NOMO-1 (cell line): ENCODE data around the gene NAP1L4.
"Not testable (repeated sequence)": the region's sequence is repeated elsewhere in the genome, so short reads cannot be mapped to it uniquely, and the experiment has no call there.

Source experiments
- DNase-seq, 2 experiments: peaks; one replicate each; lab custom pipeline; 2025; ENCODE audit not compliant: unreplicated experiment in 2 of 2; lab: John Stamatoyannopoulos, UW

The NAP1L4 gene

GRCh38 chr11:2940147-2940920 is 51.8 kb downstream of the NAP1L4 start:
- no peak for DNase-seq

DNA sequence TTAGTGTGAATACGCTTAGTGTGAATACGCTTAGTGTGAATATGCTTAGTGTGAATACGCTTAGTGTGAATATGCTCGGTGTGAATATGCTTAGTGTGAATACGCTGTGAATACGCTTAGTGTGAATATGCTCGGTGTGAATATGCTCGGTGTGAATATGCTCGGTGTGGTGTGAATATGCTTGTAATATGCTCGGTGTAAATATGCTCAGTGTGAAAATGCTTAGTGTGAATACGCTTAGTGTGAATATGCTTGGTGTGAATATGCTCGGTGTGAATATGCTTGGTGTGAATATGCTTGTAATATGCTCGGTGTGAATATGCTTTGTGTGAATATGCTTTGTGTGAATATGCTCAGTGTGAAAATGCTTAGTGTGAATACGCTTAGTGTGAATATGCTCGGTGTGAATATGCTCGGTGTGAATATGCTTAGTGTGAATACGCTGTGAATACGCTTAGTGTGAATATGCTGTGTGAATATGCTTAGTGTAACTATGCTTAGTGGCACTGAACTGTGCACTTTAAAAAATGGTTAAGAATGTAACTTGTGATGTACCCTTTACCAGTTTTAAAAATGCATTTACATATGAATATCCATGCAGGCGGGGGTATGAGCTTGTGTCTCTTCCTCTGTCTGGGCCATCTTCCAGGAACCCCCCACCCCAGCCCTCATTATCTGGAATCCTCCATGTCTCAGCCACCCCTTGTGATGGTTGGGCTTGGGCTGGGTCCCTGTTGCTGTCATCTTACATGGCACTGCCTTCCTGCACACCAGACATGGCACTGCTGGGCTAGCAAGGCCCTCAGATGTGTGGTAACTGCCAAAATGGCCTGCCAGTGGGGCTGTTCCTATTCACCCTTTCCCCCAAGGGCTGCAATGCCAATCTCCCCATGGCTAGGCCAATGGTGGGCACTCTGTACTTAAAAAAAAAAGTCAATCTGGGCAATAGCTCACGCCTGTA is 53.4 kb downstream of the NAP1L4 start:
- DNase-seq: not testable (repeated sequence)

GRCh38 chr11:2937641-2938457 is 54.3 kb downstream of the NAP1L4 start:
- not testable (repeated sequence) for DNase-seq

- no peak for DNase-seq
Observed at GRCh38 chr11:2934611-2935239, 57.4 kb downstream of the NAP1L4 start.

- DNase-seq: no peak
Observed at GRCh38 chr11:2934021-2934550, 58.0 kb downstream of the NAP1L4 start.

DNA sequence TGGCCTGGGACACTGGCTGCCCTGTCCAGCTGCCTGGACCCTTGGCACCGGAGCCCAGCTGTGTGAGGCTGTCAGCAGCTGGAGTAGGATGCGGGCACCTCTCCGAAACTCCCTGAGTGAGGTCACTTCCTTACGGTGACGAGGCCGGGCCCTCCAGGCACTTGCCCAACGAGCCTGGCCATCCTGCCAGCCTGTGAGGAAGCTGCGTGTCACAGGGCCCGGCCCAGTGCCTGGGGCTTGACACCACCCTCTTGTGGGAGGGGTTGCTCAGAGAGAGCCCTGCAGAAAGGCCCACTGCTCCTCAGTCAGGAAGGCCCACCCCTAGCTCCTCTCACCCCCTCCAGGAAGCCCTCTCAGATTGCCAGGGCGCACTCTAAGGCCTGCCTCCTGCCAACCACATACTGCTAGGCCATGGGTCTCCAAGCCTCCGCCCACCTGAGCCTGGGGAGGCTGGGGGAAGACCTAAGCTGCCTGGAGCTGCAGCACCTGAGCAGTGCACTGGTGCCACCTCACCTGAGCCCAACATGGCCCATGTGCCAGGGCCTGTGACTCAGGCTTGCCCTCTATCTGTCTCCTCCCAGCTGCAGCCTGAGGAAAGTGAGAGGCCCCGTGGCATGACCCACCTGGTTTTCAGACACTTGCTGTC is 58.6 kb downstream of the NAP1L4 start:
- peak; percentile 96 to 97 for DNase-seq

GRCh38 chr11:2932850-2933251 is 59.3 kb downstream of the NAP1L4 start:
- peak; percentile 20 to 36 for DNase-seq

DNA sequence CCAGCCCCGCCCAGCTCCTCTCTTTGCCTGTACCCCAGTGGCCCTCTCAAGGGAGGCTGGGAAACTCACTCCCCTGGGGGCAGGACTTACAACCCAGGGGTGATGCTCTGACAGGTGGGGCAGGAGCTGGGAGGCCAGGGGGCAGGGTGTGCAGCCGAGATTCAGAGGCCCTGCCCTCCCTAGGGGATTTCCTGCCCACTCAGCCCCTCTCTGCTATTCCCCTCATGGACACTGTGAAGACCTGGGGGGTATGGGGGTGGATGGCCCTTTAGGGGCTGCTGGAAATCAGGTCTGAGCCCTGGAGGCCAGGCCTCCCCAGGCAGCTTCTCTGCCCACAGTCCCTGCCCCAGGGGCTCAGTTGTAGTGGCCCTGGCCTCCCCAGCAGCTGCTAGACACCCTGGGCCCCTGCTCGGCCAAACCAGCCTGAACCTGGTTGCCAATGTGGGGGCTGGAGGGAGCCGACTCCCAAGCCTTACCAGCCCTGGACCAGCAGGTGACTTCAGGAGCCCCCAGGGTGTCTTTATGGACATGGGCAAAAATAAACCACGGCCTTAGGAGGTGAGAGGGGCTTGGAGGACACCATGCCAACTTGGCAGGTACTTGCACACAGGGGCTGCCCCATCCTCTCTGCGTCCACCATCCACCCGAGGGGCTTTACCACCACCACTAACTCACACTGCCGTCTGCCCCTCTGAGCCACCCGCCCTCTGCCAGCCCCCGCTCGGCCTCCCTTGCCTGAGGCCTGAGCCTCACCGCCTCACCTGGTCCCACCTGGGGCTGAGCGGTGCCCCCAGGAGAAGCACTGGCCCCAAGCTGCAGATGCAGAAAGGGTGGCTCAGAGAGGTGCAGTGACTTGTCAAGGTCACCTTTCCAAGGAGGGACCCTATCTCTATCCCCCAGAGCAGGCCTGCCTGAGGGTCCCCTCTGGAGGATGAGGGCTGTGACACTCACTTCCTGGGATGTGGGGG is 60.1 kb downstream of the NAP1L4 start:
- DNase-seq: no peak

- no peak for DNase-seq
Observed at GRCh38 chr11:2931420-2931746, 60.7 kb downstream of the NAP1L4 start.

DNA sequence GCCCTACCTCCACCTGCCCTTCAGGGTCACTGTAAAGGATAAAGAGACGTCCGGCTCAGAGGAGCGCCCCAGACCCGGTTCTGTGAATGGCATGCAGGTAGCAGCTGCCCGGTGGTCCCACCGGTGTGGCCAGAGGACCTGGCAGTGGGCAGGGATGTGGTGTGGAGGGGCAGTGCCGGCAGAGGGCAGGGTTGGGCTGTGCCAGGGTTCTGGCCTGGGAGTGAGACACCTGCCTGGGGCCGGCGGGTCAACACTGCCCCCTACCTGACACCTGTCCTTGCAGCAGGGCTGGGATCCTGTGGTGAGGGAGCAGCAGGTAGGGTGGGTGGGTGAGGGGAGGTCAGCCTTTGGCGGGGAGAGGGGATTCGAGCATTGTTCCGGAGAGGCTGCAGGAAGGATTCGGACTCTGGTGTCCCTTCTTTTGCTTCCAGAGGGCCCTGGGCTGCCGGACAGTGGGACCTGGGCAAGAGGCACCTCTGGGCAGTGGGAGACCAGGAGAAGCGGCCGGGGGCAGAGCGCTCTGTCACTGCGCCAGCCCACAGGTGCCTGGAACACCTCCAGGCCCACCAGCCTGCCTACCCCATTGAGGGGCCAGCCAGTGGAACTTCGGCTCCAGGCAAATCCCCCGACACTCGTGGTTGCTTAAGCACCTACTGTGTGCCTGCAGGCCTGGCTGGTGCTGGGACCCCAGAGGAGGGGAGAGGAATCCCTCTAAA is 61.3 kb downstream of the NAP1L4 start:
- DNase-seq: peak; percentile 39 to 58

GRCh38 chr11:2929950-2930703 is 62.0 kb downstream of the NAP1L4 start:
- peak; percentile 44 to 63 for DNase-seq

- DNase-seq: peak; percentile 25 to 52
Observed at GRCh38 chr11:2929531-2929949, 62.6 kb downstream of the NAP1L4 start.

- DNase-seq: peak; percentile 49 to 52
Observed at GRCh38 chr11:2928605-2929530, 63.3 kb downstream of the NAP1L4 start, which contains the start of gene PHLDA2. Gene PHLDA2, minus strand, starts transcription at chr11:2929420. Its CDS starts 56 bp downstream, at chr11:2929364.

GRCh38 chr11:2927851-2928604 is 64.1 kb downstream of the NAP1L4 start:
- DNase-seq: peak in 1 of 2 experiments; percentile 6

GRCh38 chr11:2927121-2927800 is 64.9 kb downstream of the NAP1L4 start:
- DNase-seq: no peak
